GM23338 (cell line): ENCODE data around the gene NUBPL.

Experiments
- CREB1 ChIP-seq: fragments of 250-450 bp; sonication (Bioruptor Pico); IDR thresholded peaks from 2 replicates; pipeline ENCODE4 v1.5.0; 2020; ENCODE audit warnings: low read depth, mild to moderate bottlenecking, moderate library complexity
- CTCF ChIP-seq, 2 experiments: fragments of 200-600 bp in 1 of 2; sonication (generic) in 1 of 2; conservative IDR thresholded peaks; 2 replicates each; pipeline versions ENCODE4 v1.5.1 to v1.6.1; 2016 to 2017; ENCODE audit warnings: antibody characterized with exemption in 2 of 2, low read depth in 2 of 2, mild to moderate bottlenecking in 2 of 2, moderate library complexity in 1 of 2
- EZH2 ChIP-seq: fragments of 200-600 bp; sonication (generic); IDR thresholded peaks from one replicate; pipeline ENCODE4 v1.8.0; 2017; ENCODE audit warnings: antibody characterized with exemption, mild to moderate bottlenecking, low read depth; ENCODE audit not compliant: unreplicated experiment
- EZH2phosphoT487 ChIP-seq: fragments of 200-600 bp; sonication (generic); IDR thresholded peaks from one replicate; pipeline ENCODE4 v1.8.1; 2018; ENCODE audit warnings: antibody characterized with exemption; ENCODE audit not compliant: unreplicated experiment
- JUNB ChIP-seq: IDR thresholded peaks from one replicate; pipeline ENCODE4 v1.6.1; 2016; ENCODE audit warnings: antibody characterized with exemption; ENCODE audit not compliant: unreplicated experiment
- POLR2AphosphoS5 ChIP-seq: IDR thresholded peaks from 2 replicates; pipeline ENCODE4 v1.6.1; 2016; ENCODE audit warnings: antibody characterized with exemption, low read depth
- REST ChIP-seq: IDR thresholded peaks from one replicate; pipeline ENCODE4 v1.6.1; 2018; ENCODE audit warnings: antibody characterized with exemption; ENCODE audit not compliant: unreplicated experiment
- ZNF114 ChIP-seq: fragments of 250-450 bp; sonication (Bioruptor Pico); IDR thresholded peaks from 2 replicates; pipeline ENCODE4 v1.5.0; 2020; ENCODE audit warnings: mild to moderate bottlenecking, moderate library complexity
- ZNF331 ChIP-seq: fragments of 250-450 bp; sonication (Bioruptor Pico); IDR thresholded peaks from 2 replicates; pipeline ENCODE4 v1.5.0; 2020; ENCODE audit warnings: low read depth, mild to moderate bottlenecking, moderate library complexity
- ZNF462 ChIP-seq: fragments of 250-450 bp; sonication (Bioruptor Pico); IDR thresholded peaks from 2 replicates; pipeline ENCODE4 v1.5.0; 2020; ENCODE audit warnings: mild to moderate bottlenecking, moderate library complexity

- TF ChIP-seq EZH2phosphoT487 (no peak), CTCF (conservative IDR thresholded peaks at IDR 0.05; ENCODE audit: low read depth in 2 of 2) (no peak), ZNF114 (no peak), ZNF331 (CRISPR knock-in tag) (no peak), POLR2AphosphoS5 (no peak), CREB1 (CRISPR knock-in tag) (no peak), JUNB (no peak), EZH2 (no peak), REST (no peak), ZNF462 (CRISPR knock-in tag) (no peak)
Observed at GRCh38 chr14:31696378-31696777, 135.2 kb downstream of the NUBPL start.
